ENCODE results near the gene SLC22A14.
"Not testable (repeated sequence)": the region's sequence is repeated elsewhere in the genome, so short reads cannot be mapped to it uniquely, and the experiment has no call there.

SLC22A14 gene

DNA sequence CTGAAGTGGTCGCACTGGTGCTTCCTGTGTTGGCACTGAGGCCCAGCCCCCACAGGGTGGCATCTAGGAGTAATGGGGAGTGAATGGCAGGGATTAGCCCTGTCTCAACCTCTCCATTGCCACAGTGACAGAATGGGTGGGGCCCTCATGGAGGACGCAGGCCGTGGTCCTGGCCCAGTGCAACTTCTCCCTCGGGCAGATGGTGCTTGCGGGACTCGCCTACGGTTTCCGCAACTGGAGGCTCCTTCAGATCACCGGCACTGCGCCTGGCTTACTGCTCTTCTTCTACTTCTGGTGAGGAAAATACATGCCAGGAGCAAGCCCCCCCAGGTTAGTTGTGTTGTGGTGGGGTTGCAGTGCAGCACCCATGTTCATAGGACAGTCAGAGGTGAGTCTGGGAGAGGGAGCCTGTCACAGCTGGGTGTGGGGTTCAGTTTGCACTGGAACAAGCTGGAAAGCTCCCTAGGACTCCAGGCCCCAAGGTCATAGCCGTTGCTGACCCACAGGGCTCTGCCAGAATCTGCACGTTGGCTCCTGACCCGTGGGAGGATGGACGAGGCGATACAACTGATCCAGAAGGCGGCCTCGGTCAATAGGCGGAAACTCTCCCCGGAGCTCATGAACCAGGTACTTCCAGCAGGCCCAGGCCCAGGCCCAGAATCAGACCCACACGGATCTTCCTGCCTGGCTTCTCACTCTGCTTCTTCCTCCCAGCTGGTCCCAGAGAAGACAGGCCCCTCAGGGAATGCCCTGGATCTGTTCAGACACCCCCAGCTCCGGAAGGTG is 7.0 kb upstream of the SLC22A14 start:
- DNase-seq: no peak

DNA sequence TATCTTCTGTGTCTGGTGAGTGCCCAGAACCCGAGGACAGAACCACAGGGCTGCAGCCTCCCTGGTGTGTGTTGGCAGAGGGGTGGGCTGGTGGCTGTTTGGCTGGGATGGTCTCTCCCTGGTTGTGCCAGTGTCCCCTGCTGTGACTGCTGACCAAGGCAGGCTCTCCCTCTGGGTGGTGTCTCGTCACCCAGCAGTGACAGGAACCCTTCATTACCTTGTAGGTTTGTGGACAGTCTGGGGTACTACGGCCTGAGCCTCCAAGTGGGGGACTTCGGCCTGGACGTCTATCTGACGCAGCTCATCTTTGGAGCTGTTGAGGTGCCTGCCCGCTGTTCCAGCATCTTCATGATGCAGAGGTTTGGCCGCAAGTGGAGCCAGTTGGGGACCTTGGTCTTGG is 6.4 kb upstream of the SLC22A14 start:
- no peak for DNase-seq

DNA sequence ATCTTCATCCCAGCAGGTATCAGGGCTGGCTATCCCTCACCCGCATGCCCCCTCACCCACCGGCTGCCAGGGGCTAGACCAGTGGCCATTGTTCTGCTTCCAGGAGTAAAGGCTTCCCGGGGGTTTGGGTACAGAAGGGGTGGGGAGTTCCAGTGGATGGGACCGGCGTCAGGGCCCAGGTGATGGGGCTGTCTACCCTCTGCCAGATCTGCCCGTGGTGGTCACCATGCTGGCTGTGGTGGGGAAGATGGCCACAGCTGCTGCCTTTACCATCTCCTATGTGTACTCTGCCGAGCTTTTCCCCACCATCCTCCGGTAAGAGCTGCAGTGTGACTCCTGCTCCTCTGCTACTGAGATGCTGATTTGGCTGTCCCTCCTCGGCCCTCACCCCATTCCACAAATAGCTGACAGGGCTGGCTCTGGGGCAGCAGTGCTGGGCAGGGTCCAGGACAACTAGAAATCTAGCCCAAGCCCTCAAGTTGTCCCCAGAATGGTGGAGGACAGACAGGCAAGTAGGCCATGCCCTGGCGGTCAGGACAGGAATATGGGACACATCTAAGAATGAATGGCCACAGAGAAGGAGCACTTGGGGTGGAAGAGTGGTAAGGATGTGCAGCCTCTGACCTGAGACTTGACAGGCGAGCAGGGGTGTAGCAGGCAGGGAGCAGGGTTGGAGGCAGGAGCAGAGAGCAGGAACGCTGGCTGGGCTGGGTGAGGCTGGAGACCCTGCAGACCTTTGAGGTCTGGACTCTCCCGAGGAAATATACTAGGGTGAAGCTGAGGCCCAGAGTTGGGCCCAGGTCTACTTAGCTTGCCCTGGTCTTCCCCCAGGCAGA is 5.8 kb upstream of the SLC22A14 start:
- no peak for DNase-seq

DNA sequence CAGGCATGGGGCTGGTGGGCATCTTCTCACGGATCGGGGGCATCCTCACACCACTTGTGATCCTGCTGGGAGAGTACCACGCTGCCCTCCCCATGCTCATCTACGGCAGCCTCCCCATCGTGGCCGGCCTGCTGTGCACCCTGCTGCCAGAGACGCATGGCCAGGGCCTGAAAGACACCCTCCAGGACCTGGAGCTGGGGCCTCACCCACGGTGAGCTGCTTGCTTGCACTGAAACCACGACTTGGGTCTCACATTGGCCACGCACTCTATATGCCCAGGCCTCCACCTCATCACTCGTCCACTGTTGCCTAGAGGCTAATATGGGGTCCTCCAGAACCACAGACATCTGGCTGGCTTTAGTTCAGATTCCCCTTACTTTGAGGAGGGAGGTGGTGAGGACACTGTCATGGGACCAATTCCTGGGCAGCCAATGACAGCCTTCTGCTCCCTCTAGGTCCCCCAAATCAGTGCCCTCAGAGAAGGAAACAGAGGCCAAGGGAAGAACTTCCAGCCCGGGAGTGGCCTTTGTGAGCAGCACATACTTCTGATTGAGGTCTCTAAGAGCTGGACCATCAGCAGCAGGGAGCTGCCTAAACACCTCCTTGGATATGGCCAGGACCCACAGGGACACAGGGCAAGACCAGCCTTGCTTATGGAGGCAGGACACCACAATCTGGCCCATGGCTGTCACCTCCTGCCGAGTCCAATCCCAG is 5.0 kb upstream of the SLC22A14 start:
- no peak for DNase-seq

DNA sequence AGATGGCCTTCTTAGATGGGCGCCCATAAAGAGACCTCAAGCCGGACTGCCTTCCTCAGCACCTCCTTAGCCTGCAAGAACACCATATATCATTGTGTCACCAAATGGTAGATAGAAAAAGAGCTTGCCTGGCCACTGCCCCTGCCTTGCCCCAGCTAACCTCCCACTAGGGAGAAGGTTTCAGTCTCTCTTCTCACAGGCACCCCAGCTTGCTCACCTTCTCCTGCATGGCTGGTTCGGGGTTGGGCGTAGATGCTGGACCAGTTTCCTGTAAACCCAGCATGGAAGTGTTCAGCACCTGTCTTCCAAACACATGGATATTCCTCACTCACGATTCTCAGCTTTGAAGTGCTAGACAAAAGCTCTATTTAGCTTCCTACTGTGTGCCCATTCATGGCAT is 3.3 kb upstream of the SLC22A14 start:
- no peak for DNase-seq

DNA sequence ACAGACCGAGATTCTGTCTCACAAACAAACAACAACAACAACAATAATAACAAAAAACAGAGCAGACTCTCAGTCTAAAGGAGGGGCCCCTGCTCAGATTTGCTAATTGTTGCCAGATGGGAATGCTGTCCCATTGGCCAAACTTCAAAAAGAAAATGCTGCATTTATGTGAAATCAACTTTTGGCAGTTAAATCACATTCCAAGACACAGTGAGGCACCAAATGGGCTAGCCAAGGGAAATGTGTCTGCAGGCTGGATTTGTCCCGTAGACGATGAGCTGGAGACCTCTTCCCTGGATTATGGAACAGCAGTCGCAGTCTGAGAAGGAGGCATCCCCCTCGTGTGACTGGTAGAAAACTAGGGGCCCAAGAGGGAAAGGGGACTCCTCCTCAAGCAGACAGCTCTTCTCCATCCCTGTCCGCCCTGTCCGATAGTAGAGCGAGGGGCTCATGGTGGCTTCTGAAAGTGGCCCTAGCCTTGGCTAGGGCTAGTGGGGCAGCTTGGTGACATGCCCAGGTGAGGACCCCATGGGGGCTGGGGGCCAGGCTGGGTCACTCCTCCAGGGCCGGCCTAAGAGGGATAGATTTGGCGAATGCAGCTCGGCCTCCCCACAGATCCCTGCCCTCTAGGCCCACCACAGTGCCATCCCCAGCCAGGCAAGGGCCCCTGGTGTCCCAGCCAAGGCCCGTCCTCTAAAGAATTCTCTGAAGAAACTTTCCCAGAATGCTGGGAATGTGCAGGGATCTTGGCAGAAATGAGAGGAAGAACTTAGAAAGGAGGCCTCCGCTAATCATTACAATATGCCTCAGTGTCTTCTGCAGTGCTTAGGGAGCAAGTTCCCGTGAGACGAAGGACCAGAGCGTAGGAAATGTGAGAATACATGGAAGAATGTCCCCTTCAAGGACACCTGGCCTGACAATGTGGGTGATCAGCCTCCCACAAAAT is 2.0 kb downstream of the SLC22A14 start:
- DNase-seq: no peak

DNA sequence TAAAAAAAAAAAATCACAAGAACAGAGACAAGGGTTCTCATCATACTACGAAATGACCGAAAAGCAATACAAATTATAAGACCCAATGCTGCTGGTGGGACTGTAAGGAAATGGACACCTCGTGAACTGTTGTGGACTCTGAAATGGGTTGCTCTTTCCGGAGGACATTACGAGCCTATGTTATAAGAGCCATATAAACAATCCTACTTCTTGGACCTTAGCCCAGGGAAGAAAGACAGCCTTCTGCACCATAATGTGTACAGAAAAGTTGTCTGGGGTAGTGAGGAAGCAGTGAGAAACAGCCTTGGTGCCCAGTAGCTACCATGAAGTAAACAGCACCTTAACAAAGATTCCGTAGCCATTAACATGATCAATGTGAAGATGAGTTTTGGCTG is 2.7 kb downstream of the SLC22A14 start:
- no peak for DNase-seq

DNA sequence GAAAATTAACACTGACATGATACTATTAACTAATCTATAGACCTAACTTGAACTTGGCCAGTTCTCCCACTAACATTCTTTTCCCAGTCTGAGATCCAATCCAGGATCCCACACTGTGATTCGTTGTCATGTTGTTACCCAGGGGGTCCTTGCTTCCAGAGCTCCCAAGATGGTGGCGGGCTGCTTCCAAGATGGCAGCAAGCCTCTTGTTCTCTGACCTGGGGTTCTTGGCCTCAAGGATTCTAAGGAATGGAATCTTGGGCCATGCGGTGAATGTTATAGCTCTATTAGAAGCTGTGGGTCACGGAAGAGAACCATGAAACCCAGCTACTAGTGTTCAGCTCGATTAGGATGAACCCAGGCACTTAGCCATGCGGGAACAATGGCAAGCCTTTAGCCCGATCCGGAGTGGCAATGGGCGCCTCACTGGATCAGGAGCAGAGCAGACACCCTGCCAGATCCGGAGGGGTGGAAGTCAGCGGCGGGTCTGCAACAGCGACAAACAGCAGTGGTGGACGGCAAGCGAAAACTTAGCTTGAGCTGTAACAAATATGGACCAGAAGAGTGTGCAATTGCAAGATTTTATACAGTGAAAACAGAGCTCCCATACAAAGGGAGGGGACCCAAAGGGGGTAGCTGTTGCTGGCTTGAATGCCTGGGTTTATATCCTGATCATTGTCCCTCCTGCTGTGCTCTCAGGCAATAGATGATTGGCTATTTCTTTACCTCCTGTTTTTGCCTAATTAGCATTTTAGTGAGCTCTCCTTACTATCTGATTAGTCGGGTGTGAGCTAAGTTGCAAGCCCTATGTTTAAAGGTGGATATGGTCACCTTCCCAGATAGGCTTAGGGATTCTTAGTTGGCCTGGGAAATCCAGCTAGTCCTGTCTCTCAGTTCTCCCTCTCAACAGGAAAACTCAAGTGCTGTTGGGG is 7.5 kb downstream of the SLC22A14 start:
- not testable (repeated sequence) for DNase-seq

DNA sequence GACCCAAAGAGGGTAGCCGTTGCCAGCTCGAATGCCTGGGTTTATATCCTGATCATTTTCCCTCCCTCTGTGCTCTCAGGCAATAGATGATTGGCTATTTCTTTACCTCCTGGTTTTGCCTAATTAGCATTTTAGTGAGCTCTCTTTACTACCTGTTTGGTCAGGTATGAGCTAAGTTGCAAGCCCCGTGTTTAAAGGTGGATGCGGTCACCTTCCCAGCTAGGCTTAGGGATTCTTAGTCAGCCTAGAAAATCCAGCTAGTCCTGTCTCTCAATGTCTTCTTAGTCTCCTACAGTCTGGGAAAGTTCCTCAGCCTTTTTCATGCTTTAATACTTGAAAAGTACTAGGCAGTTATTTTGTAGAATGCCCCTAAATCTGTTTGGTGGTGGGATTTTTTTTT is 15.0 kb downstream of the SLC22A14 start:
- not testable (repeated sequence) for DNase-seq

DNA sequence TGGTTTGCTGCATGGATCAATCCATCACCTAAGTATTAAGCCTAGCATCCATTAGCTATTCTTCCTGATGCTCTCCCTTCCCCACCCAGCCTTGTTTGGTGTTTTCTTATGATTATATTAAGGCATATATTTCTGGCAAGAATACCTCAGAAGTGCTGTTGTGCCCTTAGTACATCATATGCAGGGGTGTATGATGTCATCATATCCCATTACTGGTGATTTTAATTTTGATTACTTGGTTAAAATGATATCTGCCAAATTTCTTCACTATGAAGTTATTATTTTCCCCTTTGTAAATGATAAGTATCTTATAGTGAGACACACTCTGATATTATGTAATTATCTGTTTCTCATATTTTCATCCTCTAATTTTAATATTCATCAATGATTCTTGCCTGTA is 15.4 kb downstream of the SLC22A14 start:
- DNase-seq: no peak

DNA sequence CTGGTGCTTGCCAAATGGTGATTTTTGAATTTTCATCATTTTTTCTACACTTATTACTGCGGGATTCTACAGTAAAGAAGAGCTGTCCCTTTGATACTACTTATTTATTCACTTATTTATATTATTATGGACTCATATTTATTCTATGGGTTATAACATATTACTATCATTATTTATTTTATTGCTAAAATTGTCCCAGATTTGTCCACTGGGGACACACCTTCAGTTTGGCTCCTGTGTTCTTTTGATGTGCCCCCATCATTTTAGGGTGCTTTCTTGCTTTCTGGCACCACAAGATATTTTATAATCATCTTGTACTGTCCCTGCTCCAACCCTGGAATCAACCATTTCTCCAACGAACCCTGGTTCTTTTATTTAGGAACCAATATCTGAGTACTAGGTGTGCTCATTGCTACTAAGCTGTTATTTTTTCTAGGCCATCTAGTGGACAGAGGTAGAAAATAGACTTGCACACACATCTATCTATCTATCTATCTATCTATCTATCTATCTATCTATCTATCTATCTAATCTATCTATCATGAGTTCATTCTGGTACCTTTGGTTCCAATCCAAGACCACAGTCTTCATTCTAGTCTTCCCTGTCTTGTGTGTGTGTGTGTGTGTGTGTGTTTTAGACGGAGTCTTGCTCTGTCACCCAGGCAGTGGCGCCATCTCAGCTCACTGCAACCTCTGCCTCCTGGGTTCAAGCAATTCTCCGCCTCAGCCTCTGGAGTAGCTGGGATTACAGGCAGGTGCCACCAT is 16.0 kb downstream of the SLC22A14 start:
- no peak for DNase-seq

DNA sequence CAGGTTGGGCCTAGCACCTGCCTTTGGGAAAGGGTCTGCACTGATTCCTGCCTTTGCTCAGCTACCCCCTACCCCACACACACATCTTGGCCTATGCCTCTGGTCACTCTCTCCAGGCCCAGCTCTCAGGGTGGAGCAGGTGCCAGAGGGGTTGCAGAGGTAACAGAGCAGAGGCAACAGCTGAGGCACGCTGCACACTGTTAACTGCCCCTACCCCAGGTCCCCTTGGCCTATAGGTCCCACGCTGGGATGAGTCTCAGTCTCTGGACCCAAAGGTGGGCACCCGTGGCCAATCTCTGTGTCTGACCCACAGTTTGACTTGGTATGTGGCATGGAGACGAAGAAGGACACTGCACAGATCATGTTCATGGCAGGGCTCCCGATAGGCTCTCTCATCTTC is 24.8 kb downstream of the SLC22A14 start:
- no peak for DNase-seq

DNA sequence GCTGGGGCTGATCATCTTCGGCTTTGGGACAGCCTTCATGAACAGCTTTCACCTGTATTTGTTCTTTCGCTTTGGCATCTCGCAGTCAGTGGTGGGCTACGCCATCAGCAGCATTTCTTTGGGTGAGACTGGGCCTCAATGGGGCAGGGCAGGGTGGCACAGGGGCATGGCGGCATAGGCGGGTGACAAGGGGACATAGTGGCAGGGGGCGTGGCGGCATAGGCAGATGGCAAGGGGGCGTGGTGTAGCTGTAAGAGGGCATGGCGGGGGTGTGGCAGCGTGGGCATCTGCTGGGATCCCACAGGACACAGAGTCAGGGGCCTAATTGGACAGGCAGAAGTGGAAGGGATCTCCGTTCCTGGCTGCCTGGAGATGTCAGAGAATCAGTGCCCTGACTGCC is 25.5 kb downstream of the SLC22A14 start:
- DNase-seq: no peak

DNA sequence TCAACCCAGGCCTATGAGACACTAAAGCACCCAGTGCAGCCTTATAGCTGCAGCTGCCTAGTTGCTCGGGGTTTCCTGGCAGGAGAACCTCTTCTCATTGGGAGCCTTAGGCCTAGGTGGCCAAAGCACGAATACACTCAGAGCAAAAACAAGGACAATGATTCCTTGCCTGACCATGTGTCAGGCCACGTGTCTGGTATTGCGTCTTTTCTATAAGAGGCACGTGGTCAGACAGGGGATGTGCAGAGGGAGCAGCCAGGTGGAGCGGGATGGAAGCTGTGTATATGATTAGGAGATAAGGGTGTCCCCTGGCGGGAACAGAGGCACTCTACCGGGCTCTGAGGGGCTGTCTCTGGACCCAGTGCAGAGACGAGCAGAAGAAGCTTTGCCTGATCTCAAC is 26.4 kb downstream of the SLC22A14 start:
- DNase-seq: no peak

DNA sequence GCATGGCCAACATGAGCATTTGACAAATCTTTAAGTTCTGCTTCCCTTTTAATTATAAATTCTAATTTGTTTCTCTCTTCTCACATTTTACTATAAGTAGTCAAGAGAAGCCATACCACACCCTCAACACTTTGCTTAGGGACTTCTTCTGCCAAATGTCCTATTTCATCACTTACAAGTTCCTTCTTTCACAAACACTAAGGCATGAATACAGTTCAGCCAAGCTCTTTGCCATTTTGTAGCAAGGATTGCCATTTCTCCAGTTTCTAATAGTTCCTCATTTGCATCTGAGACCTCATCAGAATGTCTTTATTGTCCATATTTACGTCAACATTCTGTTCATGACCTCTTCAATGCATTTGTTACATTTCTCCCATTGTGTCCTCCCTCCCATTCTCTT is 29.4 kb downstream of the SLC22A14 start:
- no peak for DNase-seq

DNA sequence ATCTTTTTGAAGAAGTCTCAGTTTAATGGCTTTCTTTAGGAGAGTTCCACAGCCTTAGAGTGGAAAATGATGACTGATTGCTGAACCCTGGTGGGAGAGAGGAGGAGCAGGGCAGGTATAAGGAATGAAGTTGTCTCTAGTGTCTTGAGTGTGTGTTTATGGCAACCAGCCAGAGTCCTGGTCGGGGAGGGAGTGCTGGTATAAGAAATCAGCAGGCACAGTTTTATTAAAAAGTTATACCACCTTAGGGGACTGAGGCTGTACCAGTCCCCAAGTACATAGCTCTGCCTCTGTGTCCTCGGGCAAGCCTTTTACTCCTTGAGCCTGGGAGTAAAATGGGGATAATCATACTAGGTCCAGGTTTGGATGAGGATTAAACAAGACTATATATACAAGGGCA is 29.8 kb downstream of the SLC22A14 start:
- no peak for DNase-seq

DNA sequence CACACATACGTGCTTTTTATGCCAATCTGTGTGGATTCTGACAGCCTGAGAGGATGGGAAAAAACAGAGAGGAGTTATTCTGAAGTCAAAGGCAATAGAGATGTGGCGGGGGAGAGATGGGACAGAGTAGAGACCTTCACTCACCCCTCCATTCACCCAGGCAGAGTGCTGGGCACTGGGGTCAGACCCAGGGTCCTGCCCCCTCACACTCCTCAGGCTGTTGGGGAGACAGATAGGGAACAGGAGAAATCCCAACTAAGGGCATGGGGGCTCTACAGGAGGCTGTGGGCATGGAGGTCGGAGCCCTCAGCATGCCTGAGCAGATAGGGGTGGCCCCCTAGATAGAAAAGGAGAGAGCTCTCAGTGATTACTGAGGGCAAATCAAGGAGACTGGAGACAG is 30.3 kb downstream of the SLC22A14 start:
- no peak for DNase-seq

DNA sequence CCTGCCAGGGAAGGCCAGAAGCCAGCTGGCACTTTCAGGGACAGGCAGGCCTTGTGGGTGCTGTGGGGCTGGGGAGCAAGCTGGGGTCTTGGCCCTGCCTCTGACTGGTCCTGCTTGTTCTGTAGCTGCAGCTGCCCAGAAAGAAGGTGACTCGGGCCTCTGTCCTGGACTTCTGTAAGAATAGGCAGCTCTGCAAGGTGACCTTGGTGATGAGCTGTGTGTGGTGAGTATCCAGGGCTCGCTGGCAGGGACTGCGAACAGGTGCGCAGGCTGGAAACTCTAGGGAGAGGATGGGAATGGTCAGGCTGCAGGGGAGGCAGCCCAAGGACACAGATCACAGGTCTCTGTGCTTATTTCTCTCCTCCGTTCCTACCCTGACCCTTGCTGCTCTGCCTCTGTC is 31.2 kb downstream of the SLC22A14 start:
- no peak for DNase-seq

DNA sequence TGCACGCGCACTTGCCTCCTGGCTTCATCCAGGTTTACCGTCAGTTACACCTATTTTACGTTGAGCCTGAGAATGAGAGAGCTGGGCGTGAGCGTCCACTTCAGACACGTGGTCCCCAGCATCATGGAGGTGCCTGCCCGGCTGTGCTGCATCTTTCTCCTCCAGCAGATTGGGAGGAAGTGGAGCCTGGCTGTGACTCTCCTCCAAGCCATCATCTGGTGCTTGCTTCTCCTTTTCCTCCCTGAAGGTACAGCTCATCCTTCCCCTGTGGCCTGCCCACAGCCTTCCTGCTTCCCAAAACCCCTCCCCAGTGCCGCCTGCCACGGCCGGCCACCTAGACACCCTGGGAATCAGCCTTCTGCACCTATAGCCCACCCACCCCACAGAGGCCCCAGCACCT is 31.6 kb downstream of the SLC22A14 start:
- no peak for DNase-seq

DNA sequence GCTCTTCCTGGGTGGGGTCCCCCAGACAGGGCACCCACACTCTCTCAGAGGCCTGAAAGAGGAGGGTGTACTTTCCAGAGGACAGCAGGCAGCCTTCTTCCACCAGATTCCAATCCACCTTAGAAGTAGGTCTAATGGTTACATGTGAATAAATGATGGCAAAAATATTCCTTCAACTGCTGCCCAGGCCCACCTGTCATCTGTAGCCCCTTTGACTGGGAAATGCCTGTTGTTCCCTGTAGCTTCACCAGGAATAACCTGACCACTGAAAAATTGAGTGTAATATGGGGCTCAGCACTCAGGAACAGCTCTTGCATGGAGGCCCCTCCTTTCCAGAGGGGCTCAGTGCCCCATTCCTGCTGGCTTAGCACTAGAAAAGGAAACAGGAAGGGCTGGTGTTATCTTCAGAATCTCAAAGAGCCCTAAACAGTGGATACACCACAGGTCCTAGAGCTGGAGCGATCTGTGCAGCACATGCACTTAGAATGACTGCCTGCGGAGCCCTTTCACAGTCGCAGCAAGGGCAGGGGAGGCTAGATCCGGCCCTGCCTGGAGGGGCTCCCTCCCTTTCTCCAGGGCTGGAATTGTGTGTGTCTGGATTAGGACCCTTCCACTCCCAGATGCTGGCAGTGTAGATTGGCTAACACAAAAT is 32.1 kb downstream of the SLC22A14 start:
- no peak for DNase-seq

All from activated naive CD4-positive, alpha-beta T cell treated with anti-CD3 and anti-CD28 coated beads, Interleukin-2, amount 50 U/mL, for 16 hours (primary cell).